ENCODE data around the gene CDH13. TPM values are rescaled to one million over a fixed set of nuclear protein-coding genes. Genes with fewer than 3 reads are reported as not detected.

Gene CDH13
- polyA plus RNA-seq, 2 of the 4 experiments (the other 2 are of a cell fraction): not detected

DNA sequence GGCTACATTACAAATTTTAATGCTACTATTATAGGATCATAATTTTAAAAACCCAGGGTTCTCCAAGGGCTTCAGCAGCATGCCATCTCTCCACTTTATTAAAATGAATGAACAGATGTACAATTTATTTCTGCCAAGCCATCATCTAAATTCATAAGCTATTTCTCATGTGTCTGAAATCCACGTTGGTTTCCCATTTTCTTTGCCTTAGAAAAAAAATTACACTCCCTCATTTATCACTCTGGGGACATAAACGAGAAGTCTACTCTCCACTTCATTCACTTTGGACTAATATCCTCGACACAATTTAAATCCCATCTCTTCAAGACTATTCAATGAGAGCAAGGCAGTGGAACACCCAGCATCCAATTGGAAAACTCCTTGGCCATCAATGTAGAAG, 1002.7 kb downstream of the CDH13 start:
- ChIA-PET CTCF (no interaction called here), POLR2A (no interaction called here)
- Histone ChIP-seq H3K9me3 (no peaks in the 10 kb centered on the region), H3K27ac (no peak overlapping the region), H3K4me1 (no peaks in the 10 kb centered on the region), H3K4me2 (no peak overlapping the region), H3K4me3 (no peak overlapping the region)
- no peak for DNase-seq (ENCODE audit: low read depth in 1 of 2, low spot score in 1 of 2)
- FAIRE-seq: no peak
- TF ChIP-seq USF2 (IDR thresholded peaks at IDR 0.05): no peak
- no peak for TF ChIP-seq BCL3 (IDR thresholded peaks at IDR 0.05)
- no peak for TF ChIP-seq CBX8 (IDR thresholded peaks at IDR 0.05)
- no peak for TF ChIP-seq RARB (CRISPR knock-in tag; IDR thresholded peaks at IDR 0.05)
- no peak for TF ChIP-seq POLR2A (IDR thresholded peaks at IDR 0.05; ENCODE audit: low read length)
- TF ChIP-seq, protein P1, sequence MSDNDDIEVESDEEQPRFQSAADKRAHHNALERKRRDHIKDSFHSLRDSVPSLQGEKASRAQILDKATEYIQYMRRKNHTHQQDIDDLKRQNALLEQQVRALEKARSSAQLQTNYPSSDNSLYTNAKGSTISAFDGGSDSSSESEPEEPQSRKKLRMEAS (IDR thresholded peaks at IDR 0.05): no peak
- TF ChIP-seq, protein P2, sequence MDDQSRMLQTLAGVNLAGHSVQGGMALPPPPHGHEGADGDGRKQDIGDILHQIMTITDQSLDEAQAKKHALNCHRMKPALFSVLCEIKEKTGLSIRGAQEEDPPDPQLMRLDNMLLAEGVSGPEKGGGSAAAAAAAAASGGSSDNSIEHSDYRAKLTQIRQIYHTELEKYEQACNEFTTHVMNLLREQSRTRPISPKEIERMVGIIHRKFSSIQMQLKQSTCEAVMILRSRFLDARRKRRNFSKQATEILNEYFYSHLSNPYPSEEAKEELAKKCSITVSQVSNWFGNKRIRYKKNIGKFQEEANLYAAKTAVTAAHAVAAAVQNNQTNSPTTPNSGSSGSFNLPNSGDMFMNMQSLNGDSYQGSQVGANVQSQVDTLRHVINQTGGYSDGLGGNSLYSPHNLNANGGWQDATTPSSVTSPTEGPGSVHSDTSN (IDR thresholded peaks at IDR 0.05): no peak
- ATAC-seq: no peak
- 1% methylated on average over 3 of the region's 3 CpGs for WGBS (ENCODE audit: missing lambda C conversion rate)

DNA sequence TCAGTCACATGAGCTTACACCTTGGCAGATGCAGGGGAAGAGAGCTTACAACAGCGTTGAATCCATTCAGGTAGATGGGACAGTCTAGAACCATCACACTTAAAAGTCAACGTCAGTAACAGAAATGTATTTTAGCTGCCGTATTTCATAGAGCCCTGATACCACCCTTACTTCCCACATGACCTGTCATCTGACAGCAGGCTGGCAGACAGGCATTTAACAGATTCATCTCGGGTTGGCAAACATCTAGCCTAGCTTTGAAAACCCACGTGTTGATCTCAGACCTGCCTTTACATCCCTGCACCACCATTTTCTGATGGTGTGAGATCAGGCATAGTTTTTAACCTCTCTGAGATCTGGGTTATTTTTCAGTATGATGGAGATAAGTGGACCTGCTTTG, 1003.1 kb downstream of the CDH13 start:
- Histone ChIP-seq H3K4me1 (no peaks in the 10 kb centered on the region), H3K4me2 (no peak overlapping the region), H3K9me3 (no peaks in the 10 kb centered on the region), H3K4me3 (no peak overlapping the region), H3K27ac (no peak overlapping the region)
- CTCF ChIA-PET: no interaction called here
- TF ChIP-seq HOXB13 (CRISPR knock-in tag; IDR thresholded peaks at IDR 0.05; ENCODE audit: low read depth) (no peak), EHMT2 (IDR thresholded peaks at IDR 0.05; ENCODE audit: low read depth) (no peak), PHF8 (IDR thresholded peaks at IDR 0.05; ENCODE audit: borderline replicate concordance, low read depth) (no peak), CHD2 (IDR thresholded peaks at IDR 0.05; ENCODE audit: low read length, partially characterized antibody) (no peak)
- 24% methylated on average over 5 of the region's 5 CpGs for WGBS (ENCODE audit: missing lambda C conversion rate)
- DNase-seq (ENCODE audit: low read depth in 1 of 2, low spot score in 1 of 2): no peak
- no peak for FAIRE-seq
- POLR2A ChIA-PET: no interaction called here
- no peak for ATAC-seq

GRCh38 chr16:83630979-83631378, 1004.2 kb downstream of the CDH13 start:
- TF ChIP-seq JUN (IDR thresholded peaks at IDR 0.05) (no peak), REST (IDR thresholded peaks at IDR 0.05) (no peak), FOXS1 (CRISPR knock-in tag; IDR thresholded peaks at IDR 0.05) (no peak), RAD21 (conservative IDR thresholded peaks at IDR 0.05 in 1 of 2, IDR thresholded peaks at IDR 0.05 in 1 of 2) (no peak), SREBF2 (IDR thresholded peaks at IDR 0.05) (no peak)
- H3K27ac ChIP-seq: no peak overlapping the region
- ChIA-PET POLR2A (no interaction called here), CTCF (no interaction called here)
- 14% methylated on average over 6 of the region's 6 CpGs for WGBS (ENCODE audit: missing lambda C conversion rate)
- ATAC-seq: no peak
- H3K9me3 ChIP-seq: no peaks in the 10 kb centered on the region
- FAIRE-seq: no peak
- no peaks in the 10 kb centered on the region for H3K4me1 ChIP-seq
- no peak overlapping the region for H3K4me2 ChIP-seq
- DNase-seq (ENCODE audit: low read depth in 1 of 2, low spot score in 1 of 2): no peak
- H3K4me3 ChIP-seq: no peak overlapping the region
